ENCODE data around the gene S100Z. TPM values are rescaled to one million over a fixed set of nuclear protein-coding genes. Genes with fewer than 3 reads are reported as not detected.
"Not testable (repeated sequence)": the region's sequence is repeated elsewhere in the genome, so short reads cannot be mapped to it uniquely, and the experiment has no call there.

Gene S100Z
- total and polyA plus RNA-seq, 9 donors: 0.08 to 1.2 (median 0.22) TPM; not detected in 5

- Histone ChIP-seq H3K4me1 (ENCODE audit: insufficient read depth) (no peaks in the 10 kb centered on the region), H3K27ac (no peak overlapping the region), H3K9me3 (no peaks in the 10 kb centered on the region), H3K4me3 (no peak overlapping the region), H3K27me3 (no peaks in the 10 kb centered on the region), H3K36me3 (no peaks in the 10 kb centered on the region)
- WGBS, 3 donors: 69 to 72% (median 71%) methylated on average over 4 of the region's 4 CpGs
- TF ChIP-seq POLR2A (IDR thresholded peaks at IDR 0.05) (no peak), EP300 (IDR thresholded peaks at IDR 0.05) (no peak), CTCF (IDR thresholded peaks at IDR 0.05) (no peak)
- no peak for DNase-seq
- intact Hi-C loops (cut with DNase I): no loop called here
Measured at GRCh38 chr5:76821136-76821535, 28.7 kb upstream of the S100Z start.

GRCh38 chr5:76822105-76822731 lies 27.6 kb upstream of the S100Z start:
- H3K36me3 ChIP-seq; H3K27me3 ChIP-seq; intact Hi-C loops (cut with DNase I); H3K9me3 ChIP-seq; H3K4me3 ChIP-seq; H3K27ac ChIP-seq; DNase-seq; H3K4me1 ChIP-seq (ENCODE audit: insufficient read depth): not testable (repeated sequence)
- WGBS, 3 donors: 69 to 84% (median 76%) methylated on average over 7 of the region's 7 CpGs

- DNase-seq; intact Hi-C loops (cut with DNase I); H3K27ac ChIP-seq; H3K4me3 ChIP-seq; H3K9me3 ChIP-seq; H3K4me1 ChIP-seq (ENCODE audit: insufficient read depth); H3K27me3 ChIP-seq; H3K36me3 ChIP-seq: not testable (repeated sequence)
Measured at GRCh38 chr5:76826416-76826815, 23.4 kb upstream of the S100Z start.

GRCh38 chr5:76831110-76831452 lies 18.7 kb upstream of the S100Z start:
- no peaks in the 10 kb centered on the region for H3K27me3 ChIP-seq
- DNase-seq: no peak
- no peaks in the 10 kb centered on the region for H3K4me1 ChIP-seq (ENCODE audit: insufficient read depth)
- H3K4me3 ChIP-seq: no peak overlapping the region
- WGBS, 3 donors: 43 to 71% (median 49%) methylated on average over 2 of the region's 2 CpGs
- H3K36me3 ChIP-seq: no peaks in the 10 kb centered on the region
- H3K9me3 ChIP-seq: no peaks in the 10 kb centered on the region
- TF ChIP-seq CTCF (IDR thresholded peaks at IDR 0.05): no peak
- no peak for TF ChIP-seq POLR2A (IDR thresholded peaks at IDR 0.05)
- no peak for TF ChIP-seq EP300 (IDR thresholded peaks at IDR 0.05)
- no peak overlapping the region for H3K27ac ChIP-seq
- intact Hi-C loops (cut with DNase I): no loop called here

- no peaks in the 10 kb centered on the region for H3K9me3 ChIP-seq
- intact Hi-C loops (cut with DNase I): no loop called here
- TF ChIP-seq POLR2A (IDR thresholded peaks at IDR 0.05) (no peak), CTCF (IDR thresholded peaks at IDR 0.05) (no peak), EP300 (IDR thresholded peaks at IDR 0.05) (no peak)
- H3K27me3 ChIP-seq: no peaks in the 10 kb centered on the region
- no peak overlapping the region for H3K27ac ChIP-seq
- no peak overlapping the region for H3K4me3 ChIP-seq
- no peak for DNase-seq
- no peaks in the 10 kb centered on the region for H3K4me1 ChIP-seq (ENCODE audit: insufficient read depth)
- H3K36me3 ChIP-seq: no peaks in the 10 kb centered on the region
- WGBS, 3 donors: 75 to 85% (median 83%) methylated on average over 2 of the region's 2 CpGs
Measured at GRCh38 chr5:76836181-76836580, 13.6 kb upstream of the S100Z start.
